Keratinocyte (primary cell): ENCODE results near the gene USH2A. TPM values are rescaled to one million over a fixed set of nuclear protein-coding genes. Genes with fewer than 3 reads are reported as not detected.

Experiments used
- DNase-seq: peaks from one replicate; pipeline ENCODE4 v3.0.0-alpha.2; 2011; ENCODE audit warnings: low read depth, missing footprints, low spot score
- FAIRE-seq: peaks from 2 replicates; lab custom pipeline; 2011; peaks lifted over from hg19 to GRCh38; lab: Jason Lieb, UNC
- H2AFZ ChIP-seq: 2 replicates; pipeline ENCODE4 v1.6.0; 2012; ENCODE audit warnings: low read length, control low read depth, inconsistent platforms; ENCODE audit not compliant: control insufficient read depth
- H3K27ac ChIP-seq: 2 replicates; pipeline ENCODE4 v1.5.1; 2011; ENCODE audit warnings: low read length; ENCODE audit not compliant: control insufficient read depth, insufficient read depth
- H3K27me3 ChIP-seq: 3 replicates; pipeline ENCODE4 v1.6.0; 2011; ENCODE audit warnings: low read length; ENCODE audit not compliant: control insufficient read depth, insufficient read depth; ENCODE audit errors: extremely low read depth
- H3K36me3 ChIP-seq, 2 experiments: 2 replicates in 1 of 2; 3 replicates in 1 of 2; pipeline ENCODE4 v1.5.1; 2011; ENCODE audit warnings: low read length in 2 of 2, mild to moderate bottlenecking in 1 of 2; ENCODE audit not compliant: control insufficient read depth in 2 of 2, insufficient read depth in 2 of 2; ENCODE audit errors: extremely low read depth in 1 of 2
- H3K4me1 ChIP-seq: 3 replicates; pipeline ENCODE4 v1.5.1; 2011; ENCODE audit warnings: low read length; ENCODE audit not compliant: control insufficient read depth, insufficient read depth; ENCODE audit errors: extremely low read depth
- H3K4me2 ChIP-seq: 3 replicates; pipeline ENCODE4 v1.6.0; 2011; ENCODE audit warnings: low read depth, low read length; ENCODE audit not compliant: control insufficient read depth, insufficient read depth; ENCODE audit errors: extremely low read depth
- H3K4me3 ChIP-seq, 3 experiments: fragments of 200-600 bp in 1 of 3; sonication (generic) in 1 of 3; 2 replicates in 2 of 3; 3 replicates in 1 of 3; pipeline ENCODE4 v1.5.1; 2011 to 2016; ENCODE audit warnings: low read length in 3 of 3, mild to moderate bottlenecking in 3 of 3, control low read depth in 2 of 3, inconsistent platforms in 1 of 3, low read depth in 1 of 3, mixed read lengths in 1 of 3, mixed run types in 1 of 3, moderate library complexity in 1 of 3; ENCODE audit not compliant: control insufficient read depth in 2 of 3, insufficient read depth in 2 of 3; ENCODE audit errors: extremely low read depth in 1 of 3
- H3K79me2 ChIP-seq: 2 replicates; pipeline ENCODE4 v1.6.0; 2012; ENCODE audit warnings: low read length; ENCODE audit not compliant: control insufficient read depth, insufficient read depth
- H3K9ac ChIP-seq: 3 replicates; pipeline ENCODE4 v1.6.0; 2011; ENCODE audit warnings: low read length; ENCODE audit not compliant: control insufficient read depth, insufficient read depth; ENCODE audit errors: extremely low read depth
- H3K9me1 ChIP-seq: 3 replicates; pipeline ENCODE4 v1.6.0; 2011; ENCODE audit warnings: low read length; ENCODE audit not compliant: control insufficient read depth, insufficient read depth; ENCODE audit errors: extremely low read depth
- H3K9me3 ChIP-seq: 2 replicates; pipeline ENCODE4 v1.5.1; 2012; ENCODE audit warnings: low read depth, low read length; ENCODE audit not compliant: control insufficient read depth
- H4K20me1 ChIP-seq: 3 replicates; pipeline ENCODE4 v1.6.0; 2011; ENCODE audit warnings: low read length; ENCODE audit not compliant: control insufficient read depth, insufficient read depth; ENCODE audit errors: extremely low read depth
- CTCF ChIP-seq, 3 experiments: IDR thresholded peaks in 1 of 3; conservative IDR thresholded peaks in 1 of 3; optimal IDR thresholded peaks in 1 of 3; 2 replicates in 2 of 3; 3 replicates in 1 of 3; pipeline versions ENCODE3 to v1.5.1; 2011; ENCODE audit warnings: low read length in 3 of 3, mild to moderate bottlenecking in 3 of 3, moderate library complexity in 2 of 3, control low read depth in 1 of 3, inconsistent platforms in 1 of 3; ENCODE audit not compliant: insufficient read depth in 2 of 3; ENCODE audit errors: extremely low read depth in 1 of 3
- EZH2 ChIP-seq: IDR thresholded peaks from one replicate; pipeline ENCODE4 v1.6.1; 2012; ENCODE audit warnings: inconsistent platforms, mild to moderate bottlenecking, low read length, moderate library complexity
- dilution Hi-C: fragments of 300-500 bp; cut with MboI; formaldehyde crosslinking; loops from one replicate; pipeline ENCODE4 v1.7.0; 2020; ENCODE audit warnings: low sequenced_read_pairs; ENCODE audit not compliant: extremely low pct_ligation_motif_present
- polyA plus RNA-seq, 5 experiments: library from polyadenylated mRNA; depleted of rRNA in 3 of 5; stranded (reverse) in 3 of 5; stranded (forward) in 1 of 5; unstranded in 1 of 5; fragments of >200 nt; gene quantifications; 1 replicate in 1 of 5; 2 replicates in 3 of 5; 3 replicates in 1 of 5; pipeline versions ENCODE4 v1.2.1 to v1.2.3, GENCODE V29; 2011 to 2012; ENCODE audit warnings: missing spikeins in 2 of 5, low read depth in 1 of 5, low replicate concordance in 1 of 5

Gene USH2A
- polyA plus RNA-seq, 1 donor (not counting 4 experiments of a cell fraction or from before 2014, with no cell fraction given): not detected

GRCh38 chr1:215895276-215895675 is 528.0 kb downstream of the USH2A start:
- no peak overlapping the region for H3K27ac ChIP-seq
- H3K27me3 ChIP-seq: no peaks in the 10 kb centered on the region
- H4K20me1 ChIP-seq: no peaks in the 10 kb centered on the region
- dilution Hi-C loops: no loop called here
- no peaks in the 10 kb centered on the region for H3K9me3 ChIP-seq
- H3K4me3 ChIP-seq: no peak overlapping the region
- no peak overlapping the region for H3K9ac ChIP-seq
- no peak for FAIRE-seq
- no peak overlapping the region for H2AFZ ChIP-seq
- no peak overlapping the region for H3K4me2 ChIP-seq
- H3K9me1 ChIP-seq: no peaks in the 10 kb centered on the region
- no peaks in the 10 kb centered on the region for H3K4me1 ChIP-seq
- H3K36me3 ChIP-seq: no peaks in the 10 kb centered on the region
- DNase-seq: no peak
- TF ChIP-seq CTCF (optimal IDR thresholded peaks at IDR 0.05 in 1 of 3, IDR thresholded peaks at IDR 0.05 in 1 of 3, conservative IDR thresholded peaks at IDR 0.05 in 1 of 3; ENCODE audit: extremely low read depth in 1 of 3, insufficient read depth in 2 of 3, low read length in 3 of 3): no peak
- no peak for TF ChIP-seq EZH2
- no peaks in the 10 kb centered on the region for H3K79me2 ChIP-seq

GRCh38 chr1:215894617-215895016 is 528.6 kb downstream of the USH2A start:
- Histone ChIP-seq H3K27me3 (no peaks in the 10 kb centered on the region), H3K9me1 (no peaks in the 10 kb centered on the region), H3K9ac (no peak overlapping the region), H3K4me3 (no peak overlapping the region), H3K36me3 (no peaks in the 10 kb centered on the region), H3K79me2 (no peaks in the 10 kb centered on the region), H3K4me1 (no peaks in the 10 kb centered on the region), H2AFZ (no peak overlapping the region), H4K20me1 (no peaks in the 10 kb centered on the region), H3K9me3 (no peaks in the 10 kb centered on the region), H3K4me2 (no peak overlapping the region), H3K27ac (no peak overlapping the region)
- TF ChIP-seq EZH2 (no peak), CTCF (optimal IDR thresholded peaks at IDR 0.05 in 1 of 3, IDR thresholded peaks at IDR 0.05 in 1 of 3, conservative IDR thresholded peaks at IDR 0.05 in 1 of 3; ENCODE audit: extremely low read depth in 1 of 3, insufficient read depth in 2 of 3, low read length in 3 of 3) (no peak)
- no peak for FAIRE-seq
- dilution Hi-C loops: no loop called here
- DNase-seq: no peak
